ENCODE measurements around the gene SWAP70. TPM values are rescaled to one million over a fixed set of nuclear protein-coding genes. Genes with fewer than 3 reads are reported as not detected.

Gene SWAP70
- polyA plus RNA-seq, 3 donors = 10.9 to 26.4 (median 13.8) TPM

- peaks cover 9% of the 10 kb centered on the region for H3K4me1 Mint-ChIP-seq
- 100% methylated on average over 3 of the region's 3 CpGs for WGBS (ENCODE audit: insufficient coverage)
- DNase-seq = no peak
- H3K27ac Mint-ChIP-seq = no peak overlapping the region
- no peak overlapping the region for H2AFZ ChIP-seq (ENCODE audit: insufficient read depth, low read depth, low read length, poor library complexity, severe bottlenecking)
- no peaks in the 10 kb centered on the region for H4K20me1 ChIP-seq (ENCODE audit: insufficient read depth, low read length)
- H3K4me3 Mint-ChIP-seq = no peak overlapping the region
- intact Hi-C loops (cut with micrococcal nuclease) = no loop called here
- no peaks in the 10 kb centered on the region for H3K27me3 ChIP-seq (ENCODE audit: control insufficient read depth in 2 of 2, insufficient read depth in 2 of 2, low read length in 2 of 2)
- no peak overlapping the region for H3K4me2 ChIP-seq (replicated peaks; ENCODE audit: extremely low read depth, low read length, poor library complexity, severe bottlenecking)
- H3K4me3 ChIP-seq (replicated peaks in 1 of 3; ENCODE audit: low read depth in 2 of 3, low read length in 3 of 3) = no peak overlapping the region
- H3K9ac ChIP-seq (ENCODE audit: insufficient read depth, low read length, poor library complexity, severe bottlenecking) = no peak overlapping the region
- peaks cover 69 to 91% of the 10 kb centered on the region in 2 donors for H3K36me3 Mint-ChIP-seq
- H3K9me3 ChIP-seq (replicated peaks in 1 of 2; ENCODE audit: control insufficient read depth in 1 of 2, insufficient read depth in 1 of 2, low read length in 2 of 2) = no peaks in the 10 kb centered on the region
- peaks cover 0 to 2% (median 0%) of the 10 kb centered on the region in 7 donors for H3K9me3 Mint-ChIP-seq
- no peaks in the 10 kb centered on the region for H3K79me2 ChIP-seq (ENCODE audit: insufficient read depth, low read length)
- TF ChIP-seq CTCF (IDR thresholded peaks at IDR 0.05) = no peak
- H3K4me1 ChIP-seq (ENCODE audit: control insufficient read depth in 1 of 2, insufficient read depth in 2 of 2, low read length in 2 of 2) = peaks cover 3 to 9% of the 10 kb centered on the region in 2 donors
- H3K36me3 ChIP-seq (replicated peaks in 1 of 2; ENCODE audit: control insufficient read depth in 1 of 2, insufficient read depth in 2 of 2, low read length in 2 of 2) = peaks cover 48 to 90% of the 10 kb centered on the region in 2 donors
- H3K27ac ChIP-seq (ENCODE audit: low read depth in 1 of 2, low read length in 2 of 2) = no peak overlapping the region
- H3K27me3 Mint-ChIP-seq (ENCODE audit: low read depth in 3 of 3) = no peaks in the 10 kb centered on the region
Measured at GRCh38 chr11:9789910-9790309, 126.0 kb downstream of the SWAP70 start.

GRCh38 chr11:9790703-9791102 is 126.8 kb downstream of the SWAP70 start:
- H3K36me3 Mint-ChIP-seq = peaks cover 70 to 89% of the 10 kb centered on the region in 2 donors
- no peak overlapping the region for H3K27ac Mint-ChIP-seq
- WGBS (ENCODE audit: insufficient coverage) = 92% methylated on average over 2 of the region's 3 CpGs
- no peak for TF ChIP-seq CTCF (IDR thresholded peaks at IDR 0.05)
- no peaks in the 10 kb centered on the region for H3K9me3 Mint-ChIP-seq
- H3K27ac ChIP-seq (ENCODE audit: low read depth in 1 of 2, low read length in 2 of 2) = no peak overlapping the region
- H3K4me2 ChIP-seq (replicated peaks; ENCODE audit: extremely low read depth, low read length, poor library complexity, severe bottlenecking) = no peak overlapping the region
- peaks cover 9% of the 10 kb centered on the region for H3K4me1 Mint-ChIP-seq
- no peak overlapping the region for H2AFZ ChIP-seq (ENCODE audit: insufficient read depth, low read depth, low read length, poor library complexity, severe bottlenecking)
- no peak overlapping the region for H3K4me3 ChIP-seq (replicated peaks in 1 of 3; ENCODE audit: low read depth in 2 of 3, low read length in 3 of 3)
- H3K9ac ChIP-seq (ENCODE audit: insufficient read depth, low read length, poor library complexity, severe bottlenecking) = no peak overlapping the region
- no peaks in the 10 kb centered on the region for H3K27me3 ChIP-seq (ENCODE audit: control insufficient read depth in 2 of 2, insufficient read depth in 2 of 2, low read length in 2 of 2)
- H3K36me3 ChIP-seq (replicated peaks in 1 of 2; ENCODE audit: control insufficient read depth in 1 of 2, insufficient read depth in 2 of 2, low read length in 2 of 2) = peaks cover 46 to 90% of the 10 kb centered on the region in 2 donors
- peaks cover 3 to 9% of the 10 kb centered on the region in 2 donors for H3K4me1 ChIP-seq (ENCODE audit: control insufficient read depth in 1 of 2, insufficient read depth in 2 of 2, low read length in 2 of 2)
- no peak for DNase-seq
- no peaks in the 10 kb centered on the region for H4K20me1 ChIP-seq (ENCODE audit: insufficient read depth, low read length)
- intact Hi-C loops (cut with micrococcal nuclease) = no loop called here
- no peaks in the 10 kb centered on the region for H3K9me3 ChIP-seq (replicated peaks in 1 of 2; ENCODE audit: control insufficient read depth in 1 of 2, insufficient read depth in 1 of 2, low read length in 2 of 2)
- no peak overlapping the region for H3K4me3 Mint-ChIP-seq
- no peaks in the 10 kb centered on the region for H3K79me2 ChIP-seq (ENCODE audit: insufficient read depth, low read length)
- H3K27me3 Mint-ChIP-seq (ENCODE audit: low read depth in 3 of 3) = no peaks in the 10 kb centered on the region

All from CD14-positive monocyte (primary cell).